ENCODE results near the gene G0S2. TPM values are rescaled to one million over a fixed set of nuclear protein-coding genes. Genes with fewer than 3 reads are reported as not detected.
A peak's percentile ranks its signal among the peaks of the same experiment; 100 is the strongest.

The G0S2 gene
- polyA plus RNA-seq, 2 of the 4 experiments (the other 2 are of a cell fraction), result 1.1 to 3.0 TPM

DNA sequence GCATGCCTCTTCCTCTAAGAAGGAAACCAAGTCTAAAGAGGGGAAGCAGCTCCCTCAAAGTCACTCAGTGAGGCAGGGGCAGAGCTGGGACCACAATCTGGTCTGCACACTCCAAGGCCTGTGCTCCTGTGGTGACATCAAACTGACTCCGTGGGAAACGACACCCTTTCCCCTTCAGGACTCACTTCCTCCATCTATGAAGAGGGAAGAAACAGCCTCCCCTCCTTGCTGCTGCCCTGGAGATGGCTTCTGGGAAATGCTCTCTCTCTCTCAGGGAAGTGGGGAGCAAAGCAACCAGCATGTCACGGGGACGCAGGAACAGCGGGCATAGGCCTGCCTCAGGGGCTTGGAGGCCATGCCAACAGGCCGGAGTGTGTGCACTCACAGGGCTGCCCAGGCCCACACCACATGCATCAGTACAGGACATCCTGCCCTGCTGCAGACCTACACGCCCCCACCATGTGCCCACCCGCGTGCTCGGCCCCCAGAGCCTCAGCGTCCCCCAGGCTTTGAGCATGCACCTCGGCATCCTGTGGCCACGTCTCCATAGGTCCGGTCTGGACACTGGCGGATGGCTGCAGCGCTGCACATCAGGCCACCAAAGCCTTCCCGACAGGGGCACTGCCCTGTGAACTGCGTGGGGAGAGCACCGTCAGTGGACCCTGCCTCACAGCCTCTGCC is 48.7 kb upstream of the G0S2 start:
- no peak; a peak in 1 of 6 replicates for ATAC-seq
- 72% methylated on average over 2 of the region's 19 CpGs for WGBS (ENCODE audit: missing lambda C conversion rate)
- ChIA-PET CTCF (interaction anchor here (0.9 to 3.8 kb wide), 22 partner anchors 8 to 102 kb away, joined by 4 to 31 read pairs (median 9); partner anchors contain the start of gene LAMB3), POLR2A (no interaction called here)
- no peaks in the 10 kb centered on the region for H3K9me3 ChIP-seq
- no peaks in the 10 kb centered on the region for H3K4me1 ChIP-seq
- no peak for DNase-seq (ENCODE audit: low read depth in 1 of 2, low spot score in 1 of 2)
- FAIRE-seq, result no peak
- no peak overlapping the region for H3K27ac ChIP-seq
- no peak overlapping the region for H3K4me2 ChIP-seq
- no peak overlapping the region for H3K4me3 ChIP-seq
- TF ChIP-seq, protein P1, sequence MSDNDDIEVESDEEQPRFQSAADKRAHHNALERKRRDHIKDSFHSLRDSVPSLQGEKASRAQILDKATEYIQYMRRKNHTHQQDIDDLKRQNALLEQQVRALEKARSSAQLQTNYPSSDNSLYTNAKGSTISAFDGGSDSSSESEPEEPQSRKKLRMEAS (IDR thresholded peaks at IDR 0.05), result no peak

DNA sequence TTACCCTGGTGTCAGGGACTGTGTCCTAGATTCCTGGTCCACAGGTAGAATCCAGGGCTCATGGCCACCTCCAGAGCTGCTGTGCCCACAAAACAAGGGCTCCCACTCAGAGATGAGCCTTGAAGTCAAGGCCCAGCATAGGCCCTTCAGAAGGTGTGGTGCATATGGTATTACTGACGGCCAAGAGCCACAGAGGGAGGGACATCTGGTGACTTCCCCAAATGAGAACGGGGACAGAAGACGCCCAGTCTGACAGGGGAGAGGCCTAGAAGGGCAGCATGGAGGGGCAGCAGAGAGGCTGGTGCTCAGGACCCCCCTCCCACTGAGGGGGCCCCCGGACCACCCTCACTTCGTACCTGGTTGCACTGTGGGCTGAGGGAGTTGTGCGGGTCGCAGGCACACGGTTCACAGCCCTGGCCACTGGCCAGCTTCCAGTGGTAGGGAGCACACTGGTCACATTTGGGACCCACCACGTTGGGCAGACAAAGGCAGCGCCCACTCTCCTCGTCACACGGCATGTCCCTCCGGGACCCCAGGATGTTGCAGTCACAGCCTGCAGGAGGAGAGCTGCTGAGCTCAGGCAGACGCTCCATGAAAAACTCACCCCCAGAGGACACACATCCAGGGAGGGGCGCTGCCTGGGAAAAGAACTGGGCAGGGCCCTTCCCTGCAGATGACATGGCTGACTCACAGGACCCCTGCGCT is 48.0 kb upstream of the G0S2 start:
- Histone ChIP-seq H3K4me1 (no peaks in the 10 kb centered on the region), H3K9me3 (no peaks in the 10 kb centered on the region), H3K27ac (0 out of 6 replicates have a peak overlapping the region, but pooled peaks of 1 of the 2 experiments have one; percentile 29), H3K4me2 (no peak overlapping the region), H3K4me3 (no peak overlapping the region)
- 44% methylated on average over 8 of the region's 16 CpGs for WGBS (ENCODE audit: missing lambda C conversion rate)
- ChIA-PET POLR2A (no interaction called here), CTCF (interaction anchor here (0.6 to 3.8 kb wide), 38 partner anchors 9 to 110 kb away, joined by 3 to 31 read pairs (median 5); partner anchors contain the start of genes CAMK1G and LAMB3)
- FAIRE-seq (no peak), DNase-seq (ENCODE audit: low read depth in 1 of 2, low spot score in 1 of 2) (no peak), ATAC-seq (peak in 1 of 2 experiments; percentile 54; a peak in 2 of 6 replicates)
- TF ChIP-seq HOXA7 (CRISPR knock-in tag; IDR thresholded peaks at IDR 0.05) (no peak), NFE2L2 (conservative IDR thresholded peaks at IDR 0.05; ENCODE audit: low read length) (no peak), JUNB (IDR thresholded peaks at IDR 0.05) (no peak), CHD4 (IDR thresholded peaks at IDR 0.05; ENCODE audit: borderline replicate concordance) (no peak), HOXB13 (CRISPR knock-in tag; IDR thresholded peaks at IDR 0.05; ENCODE audit: low read depth) (no peak), HEYL (CRISPR knock-in tag; IDR thresholded peaks at IDR 0.05) (no peak), ESRRA (IDR thresholded peaks at IDR 0.05; ENCODE audit: borderline replicate concordance, low read length) (no peak), POLR2AphosphoS2 (conservative IDR thresholded peaks at IDR 0.05; ENCODE audit: low read length) (no peak), KDM5A (IDR thresholded peaks at IDR 0.05) (no peak), JUN (IDR thresholded peaks at IDR 0.05) (no peak), EHMT2 (IDR thresholded peaks at IDR 0.05; ENCODE audit: low read depth) (no peak), CEBPB (IDR thresholded peaks at IDR 0.05) (no peak), POLR2A (IDR thresholded peaks at IDR 0.05; ENCODE audit: low read length) (no peak), FOSL2 (IDR thresholded peaks at IDR 0.05) (no peak), FOSL2 (CRISPR knock-in tag; IDR thresholded peaks at IDR 0.05) (no peak), ZSCAN20 (CRISPR knock-in tag; IDR thresholded peaks at IDR 0.05) (no peak), FOXS1 (CRISPR knock-in tag; IDR thresholded peaks at IDR 0.05) (no peak)
- TF ChIP-seq, protein P2, sequence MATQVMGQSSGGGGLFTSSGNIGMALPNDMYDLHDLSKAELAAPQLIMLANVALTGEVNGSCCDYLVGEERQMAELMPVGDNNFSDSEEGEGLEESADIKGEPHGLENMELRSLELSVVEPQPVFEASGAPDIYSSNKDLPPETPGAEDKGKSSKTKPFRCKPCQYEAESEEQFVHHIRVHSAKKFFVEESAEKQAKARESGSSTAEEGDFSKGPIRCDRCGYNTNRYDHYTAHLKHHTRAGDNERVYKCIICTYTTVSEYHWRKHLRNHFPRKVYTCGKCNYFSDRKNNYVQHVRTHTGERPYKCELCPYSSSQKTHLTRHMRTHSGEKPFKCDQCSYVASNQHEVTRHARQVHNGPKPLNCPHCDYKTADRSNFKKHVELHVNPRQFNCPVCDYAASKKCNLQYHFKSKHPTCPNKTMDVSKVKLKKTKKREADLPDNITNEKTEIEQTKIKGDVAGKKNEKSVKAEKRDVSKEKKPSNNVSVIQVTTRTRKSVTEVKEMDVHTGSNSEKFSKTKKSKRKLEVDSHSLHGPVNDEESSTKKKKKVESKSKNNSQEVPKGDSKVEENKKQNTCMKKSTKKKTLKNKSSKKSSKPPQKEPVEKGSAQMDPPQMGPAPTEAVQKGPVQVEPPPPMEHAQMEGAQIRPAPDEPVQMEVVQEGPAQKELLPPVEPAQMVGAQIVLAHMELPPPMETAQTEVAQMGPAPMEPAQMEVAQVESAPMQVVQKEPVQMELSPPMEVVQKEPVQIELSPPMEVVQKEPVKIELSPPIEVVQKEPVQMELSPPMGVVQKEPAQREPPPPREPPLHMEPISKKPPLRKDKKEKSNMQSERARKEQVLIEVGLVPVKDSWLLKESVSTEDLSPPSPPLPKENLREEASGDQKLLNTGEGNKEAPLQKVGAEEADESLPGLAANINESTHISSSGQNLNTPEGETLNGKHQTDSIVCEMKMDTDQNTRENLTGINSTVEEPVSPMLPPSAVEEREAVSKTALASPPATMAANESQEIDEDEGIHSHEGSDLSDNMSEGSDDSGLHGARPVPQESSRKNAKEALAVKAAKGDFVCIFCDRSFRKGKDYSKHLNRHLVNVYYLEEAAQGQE (IDR thresholded peaks at IDR 0.05), result no peak
- TF ChIP-seq, protein P3, sequence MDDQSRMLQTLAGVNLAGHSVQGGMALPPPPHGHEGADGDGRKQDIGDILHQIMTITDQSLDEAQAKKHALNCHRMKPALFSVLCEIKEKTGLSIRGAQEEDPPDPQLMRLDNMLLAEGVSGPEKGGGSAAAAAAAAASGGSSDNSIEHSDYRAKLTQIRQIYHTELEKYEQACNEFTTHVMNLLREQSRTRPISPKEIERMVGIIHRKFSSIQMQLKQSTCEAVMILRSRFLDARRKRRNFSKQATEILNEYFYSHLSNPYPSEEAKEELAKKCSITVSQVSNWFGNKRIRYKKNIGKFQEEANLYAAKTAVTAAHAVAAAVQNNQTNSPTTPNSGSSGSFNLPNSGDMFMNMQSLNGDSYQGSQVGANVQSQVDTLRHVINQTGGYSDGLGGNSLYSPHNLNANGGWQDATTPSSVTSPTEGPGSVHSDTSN (IDR thresholded peaks at IDR 0.05), result no peak

Data from A549 (cell line).